Karpas-422 (cell line): ENCODE results near the gene SPAG9. TPM values are rescaled to one million over a fixed set of nuclear protein-coding genes. Genes with fewer than 3 reads are reported as not detected.
"Not testable (repeated sequence)": the region's sequence is repeated elsewhere in the genome, so short reads cannot be mapped to it uniquely, and the experiment has no call there.

Experiments used
- DNase-seq: peaks from one replicate; pipeline ENCODE4 v3.0.0-alpha.2; 2015
- H2AFZ ChIP-seq: fragments of 200-600 bp; sonication (generic); 2 replicates; pipeline ENCODE4 v1.6.1; 2014; ENCODE audit warnings: antibody characterized with exemption, low read length, mixed read lengths
- H3K27ac ChIP-seq: fragments of 200-600 bp; sonication (generic); 2 replicates; pipeline ENCODE4 v1.5.1; 2014; ENCODE audit warnings: mild to moderate bottlenecking, low read length, moderate library complexity
- H3K27me3 ChIP-seq: fragments of 200-600 bp; sonication (generic); 2 replicates; pipeline ENCODE4 v1.6.1; 2014; ENCODE audit warnings: low read length, mixed read lengths
- H3K36me3 ChIP-seq: fragments of 200-600 bp; sonication (generic); 2 replicates; pipeline ENCODE4 v1.6.1; 2014; ENCODE audit warnings: low read length, mixed read lengths; ENCODE audit not compliant: insufficient read depth
- H3K4me1 ChIP-seq: fragments of 200-600 bp; sonication (generic); 2 replicates; pipeline ENCODE4 v1.6.1; 2014; ENCODE audit warnings: mild to moderate bottlenecking, low read length, mixed read lengths
- H3K4me2 ChIP-seq: fragments of 200-600 bp; sonication (generic); 2 replicates; pipeline ENCODE4 v1.6.1; 2014; ENCODE audit warnings: low read length, low read depth, mild to moderate bottlenecking; ENCODE audit not compliant: poor library complexity, severe bottlenecking
- H3K4me3 ChIP-seq: fragments of 200-600 bp; sonication (generic); 2 replicates; pipeline ENCODE4 v1.5.1; 2014; ENCODE audit warnings: mild to moderate bottlenecking, antibody characterized with exemption, low read length, mixed read lengths
- H3K79me2 ChIP-seq: fragments of 200-600 bp; sonication (generic); 2 replicates; pipeline ENCODE4 v1.6.1; 2014; ENCODE audit warnings: mild to moderate bottlenecking, low read length, mixed read lengths
- H3K9ac ChIP-seq: fragments of 200-600 bp; sonication (generic); 2 replicates; pipeline ENCODE4 v1.6.0; 2014; ENCODE audit warnings: low read length
- H3K9me2 ChIP-seq: fragments of 200-600 bp; sonication (generic), shearing (Covaris generic); replicated peaks from 2 replicates; pipeline ENCODE4 v1.6.0; 2014; ENCODE audit warnings: mild to moderate bottlenecking, low read length, moderate library complexity; ENCODE audit not compliant: insufficient read depth
- H3K9me3 ChIP-seq: fragments of 300-700, 200-600 bp; sonication (generic); 2 replicates; pipeline ENCODE4 v1.6.1; 2014; ENCODE audit warnings: low read length, mixed read lengths
- H4K20me1 ChIP-seq: fragments of 200-600 bp; sonication (generic); 2 replicates; pipeline ENCODE4 v1.6.1; 2014; ENCODE audit warnings: mild to moderate bottlenecking, antibody characterized with exemption, low read length, low read depth; ENCODE audit not compliant: insufficient read depth
- total RNA-seq: library from RNA; depleted of rRNA; stranded (reverse); fragments of >200 nt; shearing (Covaris generic); gene quantifications from 2 replicates; pipeline ENCODE4 v1.2.3, GENCODE V29; 2014; ENCODE audit warnings: low replicate concordance

SPAG9 gene
- total RNA-seq, 1 experiment from 2014 or later = 62.4 TPM

DNA sequence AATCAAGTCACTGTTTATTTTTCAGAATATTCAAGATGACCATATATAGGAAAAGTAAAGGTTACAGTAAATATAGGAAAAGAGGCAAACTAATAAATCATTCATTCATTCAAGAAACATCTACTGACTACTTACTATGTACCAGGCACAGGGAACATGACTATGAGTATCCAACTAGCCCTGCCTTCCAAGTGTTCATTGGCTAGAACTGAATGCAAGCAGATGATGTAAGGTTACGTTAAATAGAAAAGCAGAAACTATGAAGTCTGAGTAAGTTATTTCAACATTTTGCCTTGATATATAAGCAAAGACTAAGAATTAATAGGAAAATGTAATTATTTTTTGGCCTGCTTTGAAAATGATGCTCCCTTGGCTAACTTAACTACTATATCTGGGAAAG, 36.7 kb downstream of the SPAG9 start:
- Histone ChIP-seq H3K27ac (no peak overlapping the region), H3K27me3 (no peaks in the 10 kb centered on the region), H3K4me3 (no peak overlapping the region), H2AFZ (no peak overlapping the region), H3K9me3 (no peaks in the 10 kb centered on the region), H3K79me2 (peaks cover 90% of the 10 kb centered on the region), H3K9me2 (no peaks in the 10 kb centered on the region), H4K20me1 (no peaks in the 10 kb centered on the region), H3K4me1 (peaks cover 29% of the 10 kb centered on the region), H3K4me2 (no peak overlapping the region), H3K9ac (no peak overlapping the region), H3K36me3 (peaks cover under 1% of the 10 kb centered on the region; the same call in 1 of the 2 replicates)
- DNase-seq = no peak

DNA sequence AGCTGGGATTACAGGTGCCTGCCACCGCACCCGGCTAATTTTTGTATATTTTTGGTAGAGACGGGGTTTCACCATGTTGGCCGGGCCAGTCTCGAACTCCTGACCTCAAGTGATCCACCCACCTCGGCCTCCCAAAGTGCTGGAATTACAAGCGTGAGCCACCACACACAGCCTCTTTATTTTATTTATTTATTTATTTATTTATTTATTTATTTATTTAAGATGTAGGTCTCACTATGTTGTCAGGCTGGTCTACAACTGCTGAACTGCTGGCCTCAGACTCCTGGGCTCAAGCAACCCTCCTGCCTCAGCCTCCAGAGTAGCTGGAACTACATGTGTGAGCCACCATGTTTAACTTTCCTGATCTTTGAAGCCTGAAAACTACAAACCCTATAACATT, 37.3 kb downstream of the SPAG9 start:
- not testable (repeated sequence) for H3K27me3 ChIP-seq
- H3K79me2 ChIP-seq = peaks cover 87% of the 10 kb centered on the region

DNA sequence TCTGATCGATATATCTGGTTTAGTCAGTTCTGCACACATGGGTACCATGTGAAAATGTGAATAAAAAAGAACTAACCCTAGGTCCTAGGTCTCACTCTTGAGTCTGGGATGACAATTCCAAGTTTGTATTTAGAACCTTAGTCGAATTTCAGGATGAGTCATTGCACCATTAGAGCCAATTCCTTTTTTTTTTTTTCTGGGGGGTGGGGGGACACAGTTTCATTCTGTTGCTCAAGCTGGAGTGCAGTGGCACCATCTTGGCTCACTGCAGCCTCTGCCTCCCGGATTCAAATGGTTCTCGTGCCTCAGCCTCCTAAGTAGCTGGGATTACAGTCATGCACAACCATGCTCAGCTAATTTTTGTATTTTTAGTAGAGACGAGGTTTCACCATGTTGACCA, 41.6 kb downstream of the SPAG9 start:
- Histone ChIP-seq H3K9ac (no peak overlapping the region), H3K27me3 (no peaks in the 10 kb centered on the region), H4K20me1 (no peaks in the 10 kb centered on the region), H3K9me3 (no peaks in the 10 kb centered on the region), H3K36me3 (peaks cover 9% of the 10 kb centered on the region), H3K79me2 (peaks cover 72% of the 10 kb centered on the region), H3K9me2 (no peaks in the 10 kb centered on the region), H3K4me2 (no peak overlapping the region), H3K4me1 (peaks cover 4% of the 10 kb centered on the region; the same call in 1 of the 2 replicates), H2AFZ (no peak overlapping the region), H3K27ac (no peak overlapping the region), H3K4me3 (no peak overlapping the region)
- DNase-seq = no peak

More for the DNA sequence above, 37.3 kb downstream of the SPAG9 start:
- not testable (repeated sequence) for H3K4me2 ChIP-seq, H3K9ac ChIP-seq, H3K27ac ChIP-seq, H3K9me2 ChIP-seq, DNase-seq, H4K20me1 ChIP-seq, H3K4me3 ChIP-seq, H2AFZ ChIP-seq, H3K9me3 ChIP-seq, H3K36me3 ChIP-seq
- peaks cover 23% of the 10 kb centered on the region for H3K4me1 ChIP-seq

DNA sequence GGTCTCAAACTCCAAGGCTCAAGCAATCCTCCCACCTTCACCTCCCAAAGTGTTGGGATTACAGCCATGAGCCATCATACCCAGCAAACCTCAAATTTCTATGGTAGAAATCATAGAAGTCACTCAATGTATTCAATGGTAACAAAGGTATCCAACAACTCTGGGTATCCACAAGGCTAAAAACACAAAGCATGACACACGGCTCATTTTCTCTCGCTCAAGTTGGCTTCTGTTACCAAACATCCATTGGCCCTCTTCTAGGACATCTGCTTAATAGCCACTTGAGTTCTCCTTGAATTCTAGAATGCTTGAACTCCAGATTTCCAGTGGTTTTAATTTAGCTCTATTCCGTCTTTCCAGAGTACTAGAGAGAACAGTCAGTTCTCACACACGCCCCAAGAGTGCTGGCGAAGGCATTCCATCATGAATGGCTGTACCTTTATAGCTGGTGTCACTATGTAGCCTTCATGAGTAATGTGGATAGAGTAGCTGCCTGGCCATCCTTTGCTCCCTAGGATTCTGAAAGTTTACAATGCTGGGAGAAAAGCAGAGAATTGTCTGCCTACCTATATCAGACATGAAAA, 42.6 kb downstream of the SPAG9 start:
- no peaks in the 10 kb centered on the region for H3K9me2 ChIP-seq
- peaks cover 4% of the 10 kb centered on the region; the same call in 1 of the 2 replicates for H3K4me1 ChIP-seq
- peaks cover 68% of the 10 kb centered on the region for H3K79me2 ChIP-seq
- H3K9me3 ChIP-seq = no peaks in the 10 kb centered on the region
- no peak overlapping the region for H3K4me2 ChIP-seq
- no peaks in the 10 kb centered on the region for H4K20me1 ChIP-seq
- no peak overlapping the region for H3K9ac ChIP-seq
- no peak for DNase-seq
- no peak overlapping the region for H3K27ac ChIP-seq
- H2AFZ ChIP-seq = no peak overlapping the region
- no peak overlapping the region for H3K4me3 ChIP-seq
- H3K27me3 ChIP-seq = no peaks in the 10 kb centered on the region
- H3K36me3 ChIP-seq = peaks cover 9% of the 10 kb centered on the region

GRCh38 chr17:51076821-51077220, 43.8 kb downstream of the SPAG9 start:
- H4K20me1 ChIP-seq = no peaks in the 10 kb centered on the region
- H3K79me2 ChIP-seq = peaks cover 65% of the 10 kb centered on the region

DNA sequence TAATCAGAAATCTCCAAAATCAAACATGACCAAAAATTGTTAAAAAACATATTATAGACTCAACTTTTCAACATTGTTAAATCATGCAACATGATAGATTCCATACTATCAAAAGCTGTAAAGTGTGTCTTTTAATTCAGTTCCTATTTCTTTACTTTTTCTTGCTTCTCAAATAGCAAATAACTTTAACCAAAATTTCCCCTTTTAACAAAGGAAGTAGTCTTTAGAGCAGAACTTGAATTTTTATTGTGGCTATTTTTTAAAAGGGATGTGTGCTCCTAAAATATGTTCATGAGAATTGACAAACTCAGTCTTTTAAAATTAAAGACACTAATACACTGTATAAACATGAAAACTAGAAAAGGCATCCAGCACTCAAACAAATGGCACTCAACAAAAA, 49.1 kb downstream of the SPAG9 start:
- Histone ChIP-seq H3K27ac (peak overlapping the region; percentile 52), H3K36me3 (no peaks in the 10 kb centered on the region), H3K4me2 (peak overlapping the region; percentile 7), H3K9me3 (no peaks in the 10 kb centered on the region), H3K9me2 (no peaks in the 10 kb centered on the region), H3K4me1 (peaks cover 18% of the 10 kb centered on the region), H4K20me1 (no peaks in the 10 kb centered on the region), H3K4me3 (no peak overlapping the region), H2AFZ (no peak overlapping the region), H3K79me2 (peaks cover 80% of the 10 kb centered on the region), H3K9ac (no peak overlapping the region), H3K27me3 (no peaks in the 10 kb centered on the region)
- DNase-seq = no peak

More at GRCh38 chr17:51076821-51077220, 43.8 kb downstream of the SPAG9 start:
- Histone ChIP-seq H2AFZ (no peak overlapping the region), H3K9ac (no peak overlapping the region), H3K36me3 (peaks cover 9% of the 10 kb centered on the region), H3K9me3 (no peaks in the 10 kb centered on the region), H3K27me3 (no peaks in the 10 kb centered on the region), H3K4me1 (peaks cover 2% of the 10 kb centered on the region), H3K4me3 (no peak overlapping the region), H3K27ac (no peak overlapping the region), H3K9me2 (no peaks in the 10 kb centered on the region), H3K4me2 (no peak overlapping the region)
- no peak for DNase-seq

DNA sequence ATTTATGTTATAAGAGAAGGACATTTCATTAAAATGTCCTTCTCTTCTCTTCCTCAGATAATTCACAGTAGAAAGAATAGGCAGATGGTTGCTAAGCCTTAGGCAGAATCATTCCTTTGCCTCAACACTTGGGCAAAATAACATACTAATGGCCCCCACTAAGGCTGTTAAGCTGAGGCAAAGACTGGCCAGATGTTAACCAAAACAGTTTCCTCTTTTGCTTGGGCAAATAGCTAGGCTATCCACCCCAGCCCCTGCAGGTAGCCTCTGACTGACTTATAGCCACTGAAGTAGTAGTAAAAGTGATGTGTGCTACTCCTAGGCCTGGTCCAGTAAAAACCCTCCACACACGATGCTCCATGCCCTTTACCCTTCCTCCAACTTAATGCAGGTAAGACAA, 55.2 kb downstream of the SPAG9 start:
- Histone ChIP-seq H3K27me3 (no peaks in the 10 kb centered on the region), H3K36me3 (peaks cover 7% of the 10 kb centered on the region; the same call in 1 of the 2 replicates), H3K9me2 (no peaks in the 10 kb centered on the region), H3K9ac (no peak overlapping the region), H2AFZ (no peak overlapping the region), H3K9me3 (no peaks in the 10 kb centered on the region), H3K4me3 (no peak overlapping the region), H3K4me2 (peak overlapping the region; percentile 20), H4K20me1 (no peaks in the 10 kb centered on the region; the same call in 1 of the 2 replicates), H3K79me2 (peaks cover 90% of the 10 kb centered on the region), H3K27ac (no peak overlapping the region), H3K4me1 (peaks cover 31% of the 10 kb centered on the region)
- DNase-seq = no peak

- peaks cover 88% of the 10 kb centered on the region for H3K79me2 ChIP-seq
Measured at GRCh38 chr17:51064061-51064735, 56.5 kb downstream of the SPAG9 start.

More at GRCh38 chr17:51064061-51064735, 56.5 kb downstream of the SPAG9 start:
- H2AFZ ChIP-seq = no peak overlapping the region
- H3K27ac ChIP-seq = no peak overlapping the region
- no peaks in the 10 kb centered on the region for H3K9me3 ChIP-seq
- no peaks in the 10 kb centered on the region for H3K27me3 ChIP-seq
- H3K4me2 ChIP-seq = no peak overlapping the region
- no peaks in the 10 kb centered on the region; the same call in 1 of the 2 replicates for H4K20me1 ChIP-seq
- H3K9ac ChIP-seq = no peak overlapping the region
- DNase-seq = no peak
- no peaks in the 10 kb centered on the region for H3K9me2 ChIP-seq
- H3K36me3 ChIP-seq = peaks cover 7% of the 10 kb centered on the region; the same call in 1 of the 2 replicates
- peaks cover 24% of the 10 kb centered on the region for H3K4me1 ChIP-seq
- H3K4me3 ChIP-seq = no peak overlapping the region
